Suprapubic skin (tissue), 4 donors: ENCODE results near the gene LCA5. TPM values are rescaled to one million over a fixed set of nuclear protein-coding genes. Genes with fewer than 3 reads are reported as not detected.

ENCODE experiments used
- DNase-seq, 2 donors: peaks; one replicate each; pipeline ENCODE4 v3.0.0-alpha.2; 2019; ENCODE audit warnings: low spot score in 2 of 2
- H3K27ac ChIP-seq: fragments of 200-600 bp; sonication (generic); one replicate; pipeline ENCODE4 v1.5.1; 2019
- H3K27me3 ChIP-seq: fragments of 200-600 bp; sonication (generic); one replicate; pipeline ENCODE4 v1.5.1; 2019
- H3K36me3 ChIP-seq: fragments of 200-600 bp; sonication (generic); one replicate; pipeline ENCODE4 v1.5.1; 2019
- H3K4me1 ChIP-seq: fragments of 200-600 bp; sonication (generic); one replicate; pipeline ENCODE4 v1.5.1; 2019
- H3K4me3 ChIP-seq: fragments of 200-600 bp; sonication (generic); one replicate; pipeline ENCODE4 v1.5.1; 2019; ENCODE audit warnings: mild to moderate bottlenecking
- H3K9me3 ChIP-seq: fragments of 200-600 bp; sonication (generic); one replicate; pipeline ENCODE4 v1.5.1; 2019
- CTCF ChIP-seq, 2 donors: fragments of 200-600 bp in 1 of 2; fragments of 450-650 bp in 1 of 2; sonication (generic) in 1 of 2; IDR thresholded peaks; one replicate each; pipeline ENCODE4 v1.5.1; 2016 to 2019; ENCODE audit warnings: antibody characterized with exemption in 2 of 2, mild to moderate bottlenecking in 1 of 2, moderate library complexity in 1 of 2
- EP300 ChIP-seq: sonication (generic); formaldehyde crosslinking; IDR thresholded peaks from one replicate; pipeline ENCODE4 v1.6.1; 2017; ENCODE audit warnings: antibody characterized with exemption
- POLR2A ChIP-seq, 2 donors: fragments of 450-650 bp; IDR thresholded peaks; one replicate each; pipeline ENCODE4 v1.6.1; 2017; ENCODE audit warnings: antibody characterized with exemption in 2 of 2, mild to moderate bottlenecking in 2 of 2, moderate library complexity in 2 of 2
- POLR2AphosphoS5 ChIP-seq, 3 donors: sonication (generic); formaldehyde crosslinking; IDR thresholded peaks; one replicate each; pipeline ENCODE4 v1.6.1; 2017; ENCODE audit warnings: antibody characterized with exemption in 3 of 3
- WGBS: methylation state at CpG from one replicate; pipeline ENCODE4 v1.1.5; 2018; 5-methylcytosine and 5-hydroxymethylcytosine counted together
- total RNA-seq, 4 donors: library from RNA; depleted of rRNA; stranded (reverse); fragments of >200 nt; gene quantifications; one replicate each; pipeline ENCODE4 v1.1.0, GENCODE V29; 2016

Gene LCA5
- total RNA-seq, 4 donors from 2014 or later = 0.95 to 2.6 (median 1.5) TPM

- Histone ChIP-seq H3K4me3 (no peak overlapping the region), H3K27ac (no peak overlapping the region), H3K4me1 (peaks cover 9% of the 10 kb centered on the region), H3K9me3 (no peaks in the 10 kb centered on the region), H3K27me3 (no peaks in the 10 kb centered on the region), H3K36me3 (no peaks in the 10 kb centered on the region)
- TF ChIP-seq EP300 (no peak), POLR2A (IDR thresholded peaks at IDR 0.05) (no peak), POLR2AphosphoS5 (IDR thresholded peaks at IDR 0.05) (no peak), CTCF (IDR thresholded peaks at IDR 0.05) (no peak)
- DNase-seq = no peak
- 93% methylated on average over 3 of the region's 3 CpGs for WGBS
Observed at GRCh38 chr6:79522609-79523008, 14.6 kb downstream of the LCA5 start.

GRCh38 chr6:79520534-79520933, 16.7 kb downstream of the LCA5 start:
- 95% methylated on average over 1 of the region's 1 CpG for WGBS
- DNase-seq = no peak
- Histone ChIP-seq H3K4me3 (no peak overlapping the region), H3K27me3 (no peaks in the 10 kb centered on the region), H3K27ac (no peak overlapping the region), H3K9me3 (no peaks in the 10 kb centered on the region), H3K4me1 (peaks cover 2% of the 10 kb centered on the region), H3K36me3 (no peaks in the 10 kb centered on the region)
- TF ChIP-seq EP300 = no peak
- TF ChIP-seq POLR2A (IDR thresholded peaks at IDR 0.05) = no peak
- no peak for TF ChIP-seq CTCF (IDR thresholded peaks at IDR 0.05)
- TF ChIP-seq POLR2AphosphoS5 (IDR thresholded peaks at IDR 0.05) = no peak

- Histone ChIP-seq H3K4me3 (no peak overlapping the region), H3K4me1 (no peaks in the 10 kb centered on the region), H3K27ac (no peak overlapping the region), H3K36me3 (no peaks in the 10 kb centered on the region), H3K27me3 (no peaks in the 10 kb centered on the region), H3K9me3 (no peaks in the 10 kb centered on the region)
- DNase-seq = no peak
- TF ChIP-seq POLR2A (IDR thresholded peaks at IDR 0.05) (no peak), EP300 (no peak), POLR2AphosphoS5 (IDR thresholded peaks at IDR 0.05) (no peak), CTCF (IDR thresholded peaks at IDR 0.05) (no peak)
Observed at GRCh38 chr6:79518842-79519241, 18.4 kb downstream of the LCA5 start.

GRCh38 chr6:79515436-79515835, 21.8 kb downstream of the LCA5 start:
- 97% methylated on average over 1 of the region's 1 CpG for WGBS
- Histone ChIP-seq H3K27me3 (no peaks in the 10 kb centered on the region), H3K36me3 (no peaks in the 10 kb centered on the region), H3K4me1 (no peaks in the 10 kb centered on the region), H3K27ac (no peak overlapping the region), H3K4me3 (no peak overlapping the region), H3K9me3 (no peaks in the 10 kb centered on the region)
- TF ChIP-seq POLR2AphosphoS5 (IDR thresholded peaks at IDR 0.05) (no peak), POLR2A (IDR thresholded peaks at IDR 0.05) (no peak), CTCF (IDR thresholded peaks at IDR 0.05) (no peak), EP300 (no peak)
- no peak for DNase-seq

- no peaks in the 10 kb centered on the region for H3K9me3 ChIP-seq
- no peaks in the 10 kb centered on the region for H3K4me1 ChIP-seq
- no peak for DNase-seq
- no peak overlapping the region for H3K27ac ChIP-seq
- WGBS = 89% methylated on average over 6 of the region's 6 CpGs
- no peaks in the 10 kb centered on the region for H3K27me3 ChIP-seq
- H3K4me3 ChIP-seq = no peak overlapping the region
- H3K36me3 ChIP-seq = no peaks in the 10 kb centered on the region
- TF ChIP-seq CTCF (IDR thresholded peaks at IDR 0.05) = no peak
- TF ChIP-seq POLR2A (IDR thresholded peaks at IDR 0.05) = no peak
Observed at GRCh38 chr6:79513111-79513510, 24.1 kb downstream of the LCA5 start.
